Measurements from ENCODE around the gene PIK3R6. TPM values are rescaled to one million over a fixed set of nuclear protein-coding genes. Genes with fewer than 3 reads are reported as not detected.
"Not testable (repeated sequence)": the region's sequence is repeated elsewhere in the genome, so short reads cannot be mapped to it uniquely, and the experiment has no call there.

The PIK3R6 gene
- total and polyA plus RNA-seq, 2 donors (not counting 1 experiment from before 2014, with no cell fraction given) = 2.8 to 11.0 TPM

DNA sequence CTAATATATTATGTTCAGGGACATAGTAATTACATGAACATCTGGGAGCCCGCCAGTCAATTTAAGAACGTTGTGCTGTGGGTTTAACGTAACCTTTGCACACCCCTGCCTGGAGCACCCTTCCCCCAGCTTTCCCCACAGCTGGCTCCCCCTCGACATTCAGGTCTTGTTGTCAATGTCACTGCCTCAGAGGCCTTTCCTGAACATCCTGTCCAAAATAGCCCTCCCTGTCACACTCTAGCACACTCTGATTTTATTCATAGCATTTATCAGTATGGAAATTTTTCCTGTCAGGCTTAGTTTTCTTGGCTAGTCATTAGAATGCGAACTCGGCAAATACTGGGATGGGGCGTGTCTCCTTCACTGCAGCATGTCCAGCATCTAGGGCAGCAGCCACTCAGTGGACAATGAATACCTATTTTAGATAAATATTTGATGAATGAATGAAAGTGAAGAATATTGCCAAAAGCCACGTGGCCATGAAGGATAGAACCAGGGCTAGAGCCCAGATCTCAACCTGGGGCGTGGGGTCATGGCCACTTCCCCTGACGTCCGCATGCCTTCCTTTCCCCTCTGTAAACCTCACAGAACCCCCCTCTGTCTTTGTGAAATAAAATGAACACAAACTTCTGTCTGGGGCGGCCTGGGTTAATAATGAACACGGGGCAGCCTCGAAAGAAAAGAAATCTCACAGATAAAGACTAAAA is 10.5 kb downstream of the PIK3R6 start:
- peak overlapping the region; percentile 20 for H3K9ac ChIP-seq (ENCODE audit: low read length)
- peak overlapping the region in 1 of 2 donors; percentile 15 for H3K27ac ChIP-seq (ENCODE audit: low read length in 2 of 2)

DNA sequence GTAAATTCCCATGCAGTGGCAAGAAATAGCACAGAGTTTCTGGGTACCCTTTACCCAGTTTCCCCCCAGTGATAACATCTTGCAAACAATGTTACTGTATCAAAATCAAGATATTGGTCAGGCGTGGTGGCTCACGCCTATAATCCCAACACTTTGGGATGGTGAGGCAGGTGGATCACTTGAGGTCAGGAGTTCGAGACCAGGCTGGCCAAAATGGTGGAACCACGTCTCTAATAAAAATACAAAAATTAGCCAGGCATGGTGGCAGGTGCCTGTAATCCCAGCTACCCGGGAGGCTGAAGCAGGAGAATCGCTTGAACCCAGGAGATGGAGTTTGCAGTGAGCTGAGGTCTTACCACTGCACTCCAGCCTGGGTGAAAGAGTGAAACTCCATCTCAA is 11.3 kb downstream of the PIK3R6 start:
- H3K79me2 ChIP-seq (ENCODE audit: control insufficient read depth, insufficient read depth, low read length); DNase-seq; H3K9me3 Mint-ChIP-seq (ENCODE audit: insufficient read depth); H3K27me3 Mint-ChIP-seq; H4K20me1 ChIP-seq (ENCODE audit: control insufficient read depth, insufficient read depth, low read length, poor library complexity, severe bottlenecking); H3K27ac ChIP-seq (ENCODE audit: low read length in 2 of 2); H3K9me3 ChIP-seq (ENCODE audit: control extremely low read depth in 1 of 3, control insufficient read depth in 2 of 3, insufficient read depth in 1 of 3, low read length in 2 of 3); H3K36me3 ChIP-seq (replicated peaks in 1 of 2; ENCODE audit: control extremely low read depth in 1 of 2, control insufficient read depth in 1 of 2, extremely low read depth in 1 of 2, insufficient read depth in 2 of 2, low read length in 1 of 2); H2AFZ ChIP-seq (ENCODE audit: insufficient read depth, low read depth, low read length, poor library complexity, severe bottlenecking); POLR2A ChIA-PET; H3K27me3 ChIP-seq (replicated peaks in 1 of 4; ENCODE audit: control extremely low read depth in 1 of 4, control insufficient read depth in 3 of 4, insufficient read depth in 4 of 4, low read length in 3 of 4); H3K4me3 ChIP-seq (ENCODE audit: control extremely low read depth in 1 of 5, extremely low read depth in 1 of 5, insufficient read depth in 1 of 5, low read depth in 2 of 5, low read length in 4 of 5); ATAC-seq (ENCODE audit: low read depth): not testable (repeated sequence)
- peak overlapping the region; percentile 8 for H3K27ac Mint-ChIP-seq
- peaks cover 56% of the 10 kb centered on the region for H3K4me1 Mint-ChIP-seq
- 81% methylated on average over 4 of the region's 6 CpGs for WGBS (ENCODE audit: insufficient coverage)
- CTCF ChIA-PET = interaction anchor here (1.1 to 1.8 kb wide), 2 partner anchors 39 to 57 kb away, joined by 3 to 4 read pairs; partner anchors contain the start of gene MFSD6L
- peak overlapping the region; percentile 33 for H3K4me2 ChIP-seq (replicated peaks; ENCODE audit: low read depth, low read length, poor library complexity, severe bottlenecking)
- peak overlapping the region; percentile 58 for H3K4me3 Mint-ChIP-seq
- peak overlapping the region; percentile 1 for H3K9ac ChIP-seq (ENCODE audit: low read length)
- H3K4me1 ChIP-seq (ENCODE audit: control insufficient read depth in 2 of 2, insufficient read depth in 2 of 2, low read length in 2 of 2) = peaks cover 38 to 45% of the 10 kb centered on the region in 2 donors
- intact Hi-C loops (cut with micrococcal nuclease) = loop anchor here (5.0 kb wide), 1 partner anchor 141 kb away; no protein-coding TSS in a partner anchor

More for the DNA sequence above, 10.5 kb downstream of the PIK3R6 start:
- H3K4me1 ChIP-seq (ENCODE audit: control insufficient read depth in 2 of 2, insufficient read depth in 2 of 2, low read length in 2 of 2) = peaks cover 31 to 38% of the 10 kb centered on the region in 2 donors
- ChIA-PET CTCF (interaction anchor here (1.8 kb wide), 1 partner anchor 58 kb away, joined by 4 read pairs; the partner anchor contains the start of gene MFSD6L), POLR2A (interaction anchor here (0.7 kb wide), 1 partner anchor 101 kb away, joined by 3 read pairs; no protein-coding TSS in a partner anchor)
- WGBS (ENCODE audit: insufficient coverage) = 49% methylated on average over 13 of the region's 14 CpGs
- Mint-ChIP-seq H3K27ac (peak overlapping the region; percentile 32), H3K4me3 (peak overlapping the region; percentile 46), H3K9me3 (ENCODE audit: insufficient read depth) (no peaks in the 10 kb centered on the region), H3K4me1 (peaks cover 48% of the 10 kb centered on the region), H3K27me3 (peaks cover under 1% of the 10 kb centered on the region)
- H3K27me3 ChIP-seq (replicated peaks in 1 of 4; ENCODE audit: control extremely low read depth in 1 of 4, control insufficient read depth in 3 of 4, insufficient read depth in 4 of 4, low read length in 3 of 4) = no peaks in the 10 kb centered on the region
- DNase-seq (no peak), ATAC-seq (ENCODE audit: low read depth) (no peak)
- H4K20me1 ChIP-seq (ENCODE audit: control insufficient read depth, insufficient read depth, low read length, poor library complexity, severe bottlenecking) = no peaks in the 10 kb centered on the region
- H3K4me3 ChIP-seq (ENCODE audit: control extremely low read depth in 1 of 5, extremely low read depth in 1 of 5, insufficient read depth in 1 of 5, low read depth in 2 of 5, low read length in 4 of 5) = no peak overlapping the region
- no peaks in the 10 kb centered on the region for H3K36me3 ChIP-seq (replicated peaks in 1 of 2; ENCODE audit: control extremely low read depth in 1 of 2, control insufficient read depth in 1 of 2, extremely low read depth in 1 of 2, insufficient read depth in 2 of 2, low read length in 1 of 2)
- H2AFZ ChIP-seq (ENCODE audit: insufficient read depth, low read depth, low read length, poor library complexity, severe bottlenecking) = no peak overlapping the region
- H3K4me2 ChIP-seq (replicated peaks; ENCODE audit: low read depth, low read length, poor library complexity, severe bottlenecking) = peak overlapping the region; percentile 59
- no peaks in the 10 kb centered on the region for H3K79me2 ChIP-seq (ENCODE audit: control insufficient read depth, insufficient read depth, low read length)
- TF ChIP-seq EZH2 (IDR thresholded peaks at IDR 0.05; ENCODE audit: borderline replicate concordance, insufficient read depth, low read depth, low read length, poor library complexity, severe bottlenecking) (no peak), CTCF (IDR thresholded peaks at IDR 0.05) (no peak)
- intact Hi-C loops (cut with micrococcal nuclease) = loop anchor here (5.0 kb wide), 1 partner anchor 140 kb away; no protein-coding TSS in a partner anchor
- no peaks in the 10 kb centered on the region for H3K9me3 ChIP-seq (ENCODE audit: control extremely low read depth in 1 of 3, control insufficient read depth in 2 of 3, insufficient read depth in 1 of 3, low read length in 2 of 3)

Data from B cell (primary cell).